NT2/D1 (cell line): ENCODE data around the gene DYNC1LI1.

Experiments
- YY1 ChIP-seq: IDR thresholded peaks from 2 replicates; pipeline ENCODE4 v1.6.1; 2011; ENCODE audit not compliant: insufficient read length, insufficient read depth
- ZNF274 ChIP-seq: IDR thresholded peaks from 2 replicates; pipeline ENCODE4 v1.6.1; 2011; ENCODE audit warnings: mild to moderate bottlenecking, low read depth, low read length

- TF ChIP-seq YY1 (peak; percentile 79), ZNF274 (no peak)
Measured at GRCh38 chr3:32570421-32571191, at the start of gene DYNC1LI1.
